H1 (cell line): ENCODE measurements around the gene DAP. TPM values are rescaled to one million over a fixed set of nuclear protein-coding genes. Genes with fewer than 3 reads are reported as not detected.

ENCODE experiments used
- CTCF ChIA-PET: fragments of 300-600 bp; sonication (Branson Sonifier 250); formaldehyde crosslinking; loops from one replicate; lab custom pipeline; 2021; ENCODE audit not compliant: partially characterized antibody; lab: Charles Lee
- POLR2A ChIA-PET: fragments of 300-600 bp; sonication (Branson Sonifier 250); formaldehyde crosslinking; loops from one replicate; lab custom pipeline; 2021; ENCODE audit warnings: inconsistent platforms; ENCODE audit not compliant: partially characterized antibody; lab: Charles Lee
- DNase-seq, 2 experiments: peaks; one replicate each; pipeline versions ENCODE4 v3.0.0 to v3.0.0-alpha.2; 2010 to 2022; ENCODE audit warnings: low spot score in 2 of 2, low read depth in 1 of 2, mixed read lengths in 1 of 2
- FAIRE-seq: peaks from 2 replicates; lab custom pipeline; 2011; peaks lifted over from hg19 to GRCh38; lab: Jason Lieb, UNC
- H2AFZ ChIP-seq: 2 replicates; pipeline ENCODE4 v1.8.1; 2012; ENCODE audit warnings: low read length, inconsistent platforms
- H2AK5ac ChIP-seq: 2 replicates; pipeline ENCODE4 v1.6.1; 2013; ENCODE audit warnings: low read depth, low read length
- H2BK120ac ChIP-seq: replicated peaks from 2 replicates; pipeline ENCODE3; 2013; ENCODE audit warnings: low read depth, low read length, inconsistent platforms
- H2BK12ac ChIP-seq: 2 replicates; pipeline ENCODE4 v1.6.1; 2013; ENCODE audit warnings: low read depth, low read length
- H2BK15ac ChIP-seq: 2 replicates; pipeline ENCODE4 v1.6.1; 2013; ENCODE audit warnings: low read length
- H2BK20ac ChIP-seq: 2 replicates; pipeline ENCODE4 v1.6.1; 2013; ENCODE audit warnings: low read length
- H2BK5ac ChIP-seq: 2 replicates; pipeline ENCODE4 v1.6.1; 2013; ENCODE audit warnings: low read depth, low read length
- H3K14ac ChIP-seq: 2 replicates; pipeline ENCODE4 v1.6.1; 2013; ENCODE audit warnings: inconsistent platforms; ENCODE audit not compliant: insufficient read length
- H3K18ac ChIP-seq: 2 replicates; pipeline ENCODE4 v1.6.1; 2013; ENCODE audit warnings: low read length; ENCODE audit errors: extremely low read depth
- H3K23ac ChIP-seq: 2 replicates; pipeline ENCODE4 v1.6.1; 2013; ENCODE audit warnings: inconsistent platforms; ENCODE audit not compliant: insufficient read length
- H3K23me2 ChIP-seq: 2 replicates; pipeline ENCODE4 v1.6.1; 2013; ENCODE audit warnings: low read depth, low read length
- H3K27ac ChIP-seq: 2 replicates; pipeline ENCODE4 v1.6.1; 2011; ENCODE audit warnings: low read depth, low read length, inconsistent platforms
- H3K27me3 ChIP-seq, 4 experiments: replicated peaks in 1 of 4; 1 replicate in 1 of 4; 2 replicates in 3 of 4; pipeline versions ENCODE4 v1.6.1 to v1.8.1; 2011 to 2013; ENCODE audit warnings: low read length in 3 of 4, mild to moderate bottlenecking in 3 of 4, inconsistent platforms in 2 of 4, mixed read lengths in 2 of 4, moderate library complexity in 1 of 4; ENCODE audit not compliant: control insufficient read depth in 3 of 4, insufficient read depth in 3 of 4; ENCODE audit errors: extremely low read depth in 1 of 4
- H3K36me3 ChIP-seq, 4 experiments: 2 replicates each; pipeline versions ENCODE4 v1.6.1 to v1.8.1; 2011 to 2013; ENCODE audit warnings: mild to moderate bottlenecking in 4 of 4, low read length in 3 of 4, moderate library complexity in 2 of 4, control low read depth in 1 of 4, inconsistent platforms in 1 of 4; ENCODE audit not compliant: insufficient read depth in 4 of 4, control insufficient read depth in 2 of 4
- H3K4ac ChIP-seq: replicated peaks from 2 replicates; pipeline ENCODE3; 2013; ENCODE audit warnings: low read length, low read depth, mixed read lengths, inconsistent platforms; ENCODE audit not compliant: insufficient read length
- H3K4me1 ChIP-seq, 4 experiments: replicated peaks in 1 of 4; 1 replicate in 1 of 4; 2 replicates in 3 of 4; pipeline versions ENCODE4 v1.6.1 to v1.8.1; 2011 to 2013; ENCODE audit warnings: low read length in 3 of 4, inconsistent platforms in 2 of 4, mixed read lengths in 1 of 4; ENCODE audit not compliant: insufficient read depth in 4 of 4, control insufficient read depth in 3 of 4
- H3K4me2 ChIP-seq, 2 experiments: 2 replicates each; pipeline versions ENCODE4 v1.6.1 to v1.8.1; 2011 to 2013; ENCODE audit warnings: low read depth in 2 of 2, low read length in 2 of 2, control low read depth in 1 of 2, inconsistent platforms in 1 of 2, mild to moderate bottlenecking in 1 of 2; ENCODE audit not compliant: insufficient read depth in 1 of 2
- H3K4me3 ChIP-seq, 4 experiments: fragments of 200-600, 300-600 bp in 1 of 4; sonication (generic), shearing (Covaris generic), sonication (Bioruptor Twin) in 1 of 4; 2 replicates each; pipeline versions ENCODE4 v1.5.1 to v1.8.1; 2011 to 2016; ENCODE audit warnings: low read length in 4 of 4, low read depth in 3 of 4, control low read depth in 2 of 4, inconsistent platforms in 2 of 4, mild to moderate bottlenecking in 2 of 4, mixed read lengths in 1 of 4, moderate library complexity in 1 of 4; ENCODE audit not compliant: insufficient read depth in 2 of 4; ENCODE audit errors: extremely low read depth in 1 of 4
- H3K56ac ChIP-seq: replicated peaks from 2 replicates; pipeline ENCODE3; 2013; ENCODE audit warnings: low read depth, mild to moderate bottlenecking, mixed read lengths, low read length, inconsistent platforms; ENCODE audit not compliant: insufficient read length
- H3K79me1 ChIP-seq: 2 replicates; pipeline ENCODE4 v1.6.1; 2013; ENCODE audit warnings: low read depth, low read length, control low read depth
- H3K79me2 ChIP-seq, 2 experiments: 2 replicates each; pipeline versions ENCODE4 v1.6.1 to v1.8.1; 2012 to 2013; ENCODE audit warnings: low read length in 2 of 2, mild to moderate bottlenecking in 2 of 2, inconsistent platforms in 1 of 2; ENCODE audit not compliant: insufficient read depth in 2 of 2, control insufficient read depth in 1 of 2
- H3K9ac ChIP-seq, 4 experiments: replicated peaks in 1 of 4; 1 replicate in 1 of 4; 2 replicates in 3 of 4; pipeline versions ENCODE4 v1.6.1 to v1.8.1; 2011 to 2013; ENCODE audit warnings: low read depth in 3 of 4, low read length in 3 of 4, control low read depth in 2 of 4, mild to moderate bottlenecking in 2 of 4, moderate library complexity in 2 of 4, inconsistent platforms in 1 of 4; ENCODE audit errors: extremely low read depth in 1 of 4
- H3K9me3 ChIP-seq, 2 experiments: 2 replicates each; pipeline versions ENCODE4 v1.6.1 to v1.8.1; 2012 to 2013; ENCODE audit warnings: mild to moderate bottlenecking in 2 of 2, moderate library complexity in 2 of 2, control low read depth in 1 of 2, inconsistent platforms in 1 of 2, low read depth in 1 of 2, low read length in 1 of 2, mixed read lengths in 1 of 2; ENCODE audit not compliant: insufficient read depth in 2 of 2
- H4K20me1 ChIP-seq, 2 experiments: replicated peaks in 1 of 2; 2 replicates each; pipeline versions ENCODE3 to v1.8.1; 2011 to 2013; ENCODE audit warnings: inconsistent platforms in 2 of 2, low read length in 2 of 2, mild to moderate bottlenecking in 1 of 2; ENCODE audit not compliant: insufficient read depth in 2 of 2, control insufficient read depth in 1 of 2
- H4K5ac ChIP-seq: 2 replicates; pipeline ENCODE4 v1.6.1; 2013; ENCODE audit warnings: low read length, low read depth, mixed read lengths, inconsistent platforms; ENCODE audit not compliant: insufficient read length
- H4K8ac ChIP-seq: 2 replicates; pipeline ENCODE4 v1.8.0; 2013; ENCODE audit warnings: mild to moderate bottlenecking, moderate library complexity, low read length, inconsistent platforms; ENCODE audit not compliant: insufficient read depth; ENCODE audit errors: extremely low read depth
- H4K91ac ChIP-seq: replicated peaks from 2 replicates; pipeline ENCODE3; 2013; ENCODE audit warnings: low read length, mixed read lengths, inconsistent platforms; ENCODE audit not compliant: insufficient read length
- ASH2L ChIP-seq: fragments of 200-600, 300-600 bp; sonication (generic); IDR thresholded peaks from one replicate; pipeline ENCODE4 v1.7.1; 2017; ENCODE audit warnings: low read length
- BRCA1 ChIP-seq: IDR thresholded peaks from 2 replicates; pipeline ENCODE4 v1.6.1; 2012; ENCODE audit warnings: low read depth, low read length, improper control_type of control experiment
- CEBPB ChIP-seq: IDR thresholded peaks from 2 replicates; pipeline ENCODE4 v1.6.1; 2012; ENCODE audit warnings: low read depth, low read length
- HDAC6 ChIP-seq: IDR thresholded peaks from one replicate; pipeline ENCODE4 v1.7.1; 2012; ENCODE audit warnings: low read depth, mild to moderate bottlenecking, inconsistent platforms, low read length, moderate library complexity
- JUND ChIP-seq: IDR thresholded peaks from 2 replicates; pipeline ENCODE4 v1.6.1; 2011; ENCODE audit warnings: mild to moderate bottlenecking, improper control_type of control experiment, low read length
- RAD21 ChIP-seq, 2 experiments: IDR thresholded peaks in 1 of 2; conservative IDR thresholded peaks in 1 of 2; 2 replicates each; pipeline ENCODE4 v1.6.1; 2011; ENCODE audit warnings: low read depth in 2 of 2, low read length in 2 of 2, improper control_type of control experiment in 1 of 2, inconsistent platforms in 1 of 2, mild to moderate bottlenecking in 1 of 2, moderate library complexity in 1 of 2
- RBBP5 ChIP-seq: IDR thresholded peaks from 2 replicates; pipeline ENCODE4 v1.7.1; 2012; ENCODE audit warnings: low read depth, mild to moderate bottlenecking, inconsistent platforms, low read length, moderate library complexity, borderline replicate concordance
- TAF7 ChIP-seq: optimal IDR thresholded peaks from 2 replicates; pipeline ENCODE3; 2011; ENCODE audit warnings: low read depth, mild to moderate bottlenecking, inconsistent platforms, low read length, moderate library complexity, borderline replicate concordance
- TBP ChIP-seq: IDR thresholded peaks from 2 replicates; pipeline ENCODE4 v1.6.1; 2011; ENCODE audit warnings: low read depth, low read length, improper control_type of control experiment
- WGBS, 2 experiments: shearing (Covaris generic) in 1 of 2; methylation state at CpG; one replicate each; pipeline versions ENCODE4 v1.1.6 to v1.1.7; 2013 to 2015; ENCODE audit warnings: low lambda C conversion rate in 2 of 2, mixed read lengths in 2 of 2, inconsistent platforms in 1 of 2, low coverage in 1 of 2, missing lambda C conversion rate in 1 of 2; ENCODE audit not compliant: insufficient replicate concordance in 2 of 2, insufficient coverage in 1 of 2, insufficient read length in 1 of 2; ENCODE audit errors: extremely low coverage in 1 of 2, missing lambda C conversion rate in 1 of 2; 5-methylcytosine and 5-hydroxymethylcytosine counted together
- polyA plus RNA-seq, 7 experiments: library from polyadenylated mRNA; depleted of rRNA in 3 of 7; stranded (reverse) in 5 of 7; unstranded in 2 of 7; fragments of >200 nt in 5 of 7; fragments of 200-250 nt in 2 of 7; gene quantifications; 1 replicate in 5 of 7; 2 replicates in 1 of 7; 4 replicates in 1 of 7; pipeline versions ENCODE4 v1.2.1 to v1.2.3, GENCODE V29; 2011 to 2013; ENCODE audit warnings: missing spikeins in 2 of 7, mixed read lengths in 2 of 7
- total RNA-seq: library from RNA; stranded (reverse); fragmentation: NEBNext Ultra II Directional; extraction: Animal tissue kit (Norgen Biotek cat#: 25700); gene quantifications from 2 replicates; pipeline ENCODE4 v1.2.1, GENCODE V29; 2021
- TF ChIP-seq, protein P1 (sequence below): IDR thresholded peaks from 2 replicates; pipeline ENCODE4 v1.6.1; 2012; ENCODE audit warnings: low read length, inconsistent platforms
- TF ChIP-seq, protein P2 (sequence below): IDR thresholded peaks from 2 replicates; pipeline ENCODE4 v1.6.1; 2012; ENCODE audit warnings: inconsistent platforms

The DAP gene
- total and polyA plus RNA-seq, 2 of the 8 experiments (the other 6 are each of a cell fraction or from before 2014, with no cell fraction given) = 26.2 to 44.4 TPM

DNA sequence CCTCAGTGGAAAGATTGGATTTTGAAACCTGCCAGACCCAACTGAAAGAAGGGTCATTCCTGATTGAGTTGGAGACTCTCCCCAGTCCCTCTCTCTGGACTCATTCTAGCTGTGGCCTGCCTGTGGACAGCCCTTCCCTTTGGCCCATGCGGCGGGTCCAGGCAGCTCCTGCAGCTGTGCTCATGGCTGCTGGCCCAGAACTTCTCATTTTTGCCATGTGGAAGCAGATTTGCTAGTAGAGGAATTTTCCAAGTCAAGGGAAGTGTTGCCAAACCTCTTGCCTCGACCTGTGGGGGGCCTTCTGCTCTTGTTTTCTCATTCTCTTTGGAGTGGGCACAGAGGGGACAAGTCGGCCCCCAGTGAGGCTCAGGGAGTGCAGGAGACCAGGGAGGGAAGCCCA, 108.0 kb downstream of the DAP start:
- Histone ChIP-seq H3K4me3 (no peak overlapping the region), H2BK20ac (no peak overlapping the region), H2BK15ac (no peak overlapping the region), H3K4ac (no peak overlapping the region), H4K20me1 (peaks cover 0 to 3% of the 10 kb centered on the region in 2 experiments), H3K79me1 (peaks cover 4% of the 10 kb centered on the region), H3K4me1 (peaks cover 2 to 13% (median 6%) of the 10 kb centered on the region in 4 experiments), H3K9ac (no peak overlapping the region), H3K23ac (no peak overlapping the region), H3K9me3 (no peaks in the 10 kb centered on the region), H4K8ac (no peak overlapping the region), H4K5ac (no peak overlapping the region), H2BK120ac (no peak overlapping the region), H3K79me2 (no peaks in the 10 kb centered on the region; a peak in 1 of 4 replicates), H3K36me3 (peaks cover 0 to 13% (median under 1%) of the 10 kb centered on the region in 4 experiments; a peak in 5 of 8 replicates), H2BK12ac (no peak overlapping the region), H3K18ac (no peak overlapping the region), H3K14ac (no peak overlapping the region), H4K91ac (no peak overlapping the region), H2AK5ac (no peak overlapping the region), H3K23me2 (0 out of 2 replicates have a peak, but pooled peaks cover 2% of the 10 kb centered on the region), H2AFZ (no peak overlapping the region), H3K27me3 (no peaks in the 10 kb centered on the region), H3K4me2 (no peak overlapping the region), H3K56ac (no peak overlapping the region), H3K27ac (no peak overlapping the region), H2BK5ac (no peak overlapping the region)
- CTCF ChIA-PET = interaction anchor here (0.6 to 1.9 kb wide), 11 partner anchors 13 to 225 kb away, joined by 3 to 12 read pairs (median 3); no protein-coding TSS in a partner anchor
- POLR2A ChIA-PET = interaction anchor here (1.2 to 1.6 kb wide), 2 partner anchors 16 to 17 kb away, joined by 3 read pairs; no protein-coding TSS in a partner anchor
- no peak for TF ChIP-seq ASH2L
- TF ChIP-seq TBP = no peak
- no peak for TF ChIP-seq TAF7
- no peak for TF ChIP-seq JUND
- no peak for TF ChIP-seq CEBPB
- no peak for TF ChIP-seq RAD21 (IDR thresholded peaks at IDR 0.05 in 1 of 2, conservative IDR thresholded peaks at IDR 0.05 in 1 of 2; ENCODE audit: low read depth in 2 of 2, low read length in 2 of 2)
- TF ChIP-seq BRCA1 = no peak
- TF ChIP-seq HDAC6 = no peak
- TF ChIP-seq, protein P1, sequence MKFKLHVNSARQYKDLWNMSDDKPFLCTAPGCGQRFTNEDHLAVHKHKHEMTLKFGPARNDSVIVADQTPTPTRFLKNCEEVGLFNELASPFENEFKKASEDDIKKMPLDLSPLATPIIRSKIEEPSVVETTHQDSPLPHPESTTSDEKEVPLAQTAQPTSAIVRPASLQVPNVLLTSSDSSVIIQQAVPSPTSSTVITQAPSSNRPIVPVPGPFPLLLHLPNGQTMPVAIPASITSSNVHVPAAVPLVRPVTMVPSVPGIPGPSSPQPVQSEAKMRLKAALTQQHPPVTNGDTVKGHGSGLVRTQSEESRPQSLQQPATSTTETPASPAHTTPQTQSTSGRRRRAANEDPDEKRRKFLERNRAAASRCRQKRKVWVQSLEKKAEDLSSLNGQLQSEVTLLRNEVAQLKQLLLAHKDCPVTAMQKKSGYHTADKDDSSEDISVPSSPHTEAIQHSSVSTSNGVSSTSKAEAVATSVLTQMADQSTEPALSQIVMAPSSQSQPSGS = no peak
- TF ChIP-seq, protein P2, sequence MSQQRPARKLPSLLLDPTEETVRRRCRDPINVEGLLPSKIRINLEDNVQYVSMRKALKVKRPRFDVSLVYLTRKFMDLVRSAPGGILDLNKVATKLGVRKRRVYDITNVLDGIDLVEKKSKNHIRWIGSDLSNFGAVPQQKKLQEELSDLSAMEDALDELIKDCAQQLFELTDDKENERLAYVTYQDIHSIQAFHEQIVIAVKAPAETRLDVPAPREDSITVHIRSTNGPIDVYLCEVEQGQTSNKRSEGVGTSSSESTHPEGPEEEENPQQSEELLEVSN = no peak
- TF ChIP-seq RBBP5 = no peak
- DNase-seq (no peak), FAIRE-seq (no peak)
- WGBS, 2 experiments = 90% methylated on average over 4 of the region's 4 CpGs; no CpG with 5 or more reads in 1 of the 2 experiments
